ENCODE data around the gene CLDN9.

CLDN9 gene

GRCh38 chr16:2996298-2996697 is 16.4 kb upstream of the CLDN9 start:
- no peak for DNase-seq

GRCh38 chr16:2999929-3000328 is 12.8 kb upstream of the CLDN9 start:
- no peak for DNase-seq

GRCh38 chr16:3000540-3000939 is 12.2 kb upstream of the CLDN9 start:
- no peak for DNase-seq

- no peak for DNase-seq
These were observed 11.4 kb upstream of the CLDN9 start for GRCh38 chr16:3001316-3001715.

- DNase-seq = peak; percentile 99 to 100
These were observed 9.0 kb upstream of the CLDN9 start for GRCh38 chr16:3003582-3004270.

GRCh38 chr16:3004319-3004718 is 8.4 kb upstream of the CLDN9 start:
- peak in 1 of 2 donors; percentile 42 for DNase-seq

- DNase-seq = peak in 1 of 2 donors; percentile 46
These were observed 7.9 kb upstream of the CLDN9 start for GRCh38 chr16:3004781-3005284.

GRCh38 chr16:3007059-3007956 is 5.4 kb upstream of the CLDN9 start:
- peak; percentile 16 to 42 for DNase-seq

- peak; percentile 67 to 84 for DNase-seq
These were observed 4.6 kb upstream of the CLDN9 start for GRCh38 chr16:3007957-3008689.

- peak in 1 of 2 donors; percentile 35 for DNase-seq
These were observed 4.1 kb upstream of the CLDN9 start for GRCh38 chr16:3008690-3009037.

- no peak for DNase-seq
These were observed 2.9 kb upstream of the CLDN9 start for GRCh38 chr16:3009568-3010390.

GRCh38 chr16:3010510-3010909 is 2.2 kb upstream of the CLDN9 start:
- DNase-seq = no peak

GRCh38 chr16:3012246-3012645 is 477 bp upstream of the CLDN9 start:
- no peak for DNase-seq

GRCh38 chr16:3013491-3013951 is 798 bp downstream of the CLDN9 start:
- no peak for DNase-seq

GRCh38 chr16:3013998-3014690 is 1.4 kb downstream of the CLDN9 start:
- DNase-seq = no peak

- no peak for DNase-seq
These were observed 2.2 kb downstream of the CLDN9 start for GRCh38 chr16:3014971-3015370.

- no peak for DNase-seq
These were observed 3.3 kb downstream of the CLDN9 start for GRCh38 chr16:3015865-3016521.

GRCh38 chr16:3017344-3017743 is 4.6 kb downstream of the CLDN9 start:
- DNase-seq = no peak

GRCh38 chr16:3017794-3018506 is 5.2 kb downstream of the CLDN9 start, which contains the start of gene CLDN6:
Gene CLDN6, minus strand, starts transcription at chr16:3018183. Its CDS starts 2,162 bp downstream, at chr16:3016021.
- peak in 1 of 2 donors; percentile 13 for DNase-seq

Data from inflammatory macrophage (primary cell).